G401.6 (cell line): Measurements from ENCODE around the gene EIF1AD.
"Not testable (repeated sequence)": the region's sequence is repeated elsewhere in the genome, so short reads cannot be mapped to it uniquely, and the experiment has no call there.

ENCODE experiments used
- FAIRE-seq: peaks from 2 replicates; lab custom pipeline; 2012; peaks lifted over from hg19 to GRCh38; lab: Jason Lieb, UNC

EIF1AD gene

GRCh38 chr11:66020618-66021357, 18.8 kb upstream of the EIF1AD start:
- no peak for FAIRE-seq

GRCh38 chr11:66020212-66020611, 18.3 kb upstream of the EIF1AD start:
- no peak for FAIRE-seq

GRCh38 chr11:66017321-66017720, 15.4 kb upstream of the EIF1AD start:
- no peak for FAIRE-seq

- FAIRE-seq: no peak
These were observed 14.8 kb upstream of the EIF1AD start for GRCh38 chr11:66016793-66017177.

- FAIRE-seq: no peak
These were observed 14.2 kb upstream of the EIF1AD start for GRCh38 chr11:66015936-66016792.

- FAIRE-seq: no peak
These were observed 13.5 kb upstream of the EIF1AD start for GRCh38 chr11:66015454-66015881.

- no peak for FAIRE-seq
These were observed 13.0 kb upstream of the EIF1AD start for GRCh38 chr11:66014804-66015453.

GRCh38 chr11:66013762-66014100, 11.8 kb upstream of the EIF1AD start:
- FAIRE-seq: no peak

- no peak for FAIRE-seq
These were observed 11.2 kb upstream of the EIF1AD start for GRCh38 chr11:66012946-66013761.

GRCh38 chr11:66012371-66012945, 10.5 kb upstream of the EIF1AD start:
- no peak for FAIRE-seq

- no peak for FAIRE-seq
These were observed 9.9 kb upstream of the EIF1AD start, which contains the start of gene CST6 for GRCh38 chr11:66011785-66012303. Gene CST6, plus strand, starts transcription at chr11:66012008. Its CDS starts 37 bp downstream, at chr11:66012045.

- no peak for FAIRE-seq
These were observed 9.4 kb upstream of the EIF1AD start for GRCh38 chr11:66011239-66011784.

GRCh38 chr11:66010036-66010435, 8.1 kb upstream of the EIF1AD start:
- FAIRE-seq: not testable (repeated sequence)

GRCh38 chr11:66008468-66009101, 6.6 kb upstream of the EIF1AD start:
- no peak for FAIRE-seq

- FAIRE-seq: no peak
These were observed 6.1 kb upstream of the EIF1AD start for GRCh38 chr11:66008095-66008467.

- FAIRE-seq: no peak
These were observed 5.3 kb upstream of the EIF1AD start for GRCh38 chr11:66007201-66007634.

- no peak for FAIRE-seq
These were observed 4.9 kb upstream of the EIF1AD start for GRCh38 chr11:66006891-66007176.

GRCh38 chr11:66006134-66006890, 4.4 kb upstream of the EIF1AD start:
- FAIRE-seq: no peak

- no peak for FAIRE-seq
These were observed 2.2 kb upstream of the EIF1AD start for GRCh38 chr11:66004186-66004585.

GRCh38 chr11:66003291-66003690, 1.3 kb upstream of the EIF1AD start:
- FAIRE-seq: no peak
